SK-N-SH (cell line): ENCODE measurements around the gene NEMF. TPM values are rescaled to one million over a fixed set of nuclear protein-coding genes. Genes with fewer than 3 reads are reported as not detected.
A peak's percentile ranks its signal among the peaks of the same experiment; 100 is the strongest.

ENCODE experiments used
- CTCF ChIA-PET: fragments of 300-600, 350-600 bp; formaldehyde crosslinking; extraction: SDS; loops from one replicate; lab custom pipeline; 2021; lab: Yijun Ruan, JAX
- POLR2A ChIA-PET: fragments of 350-600 bp; sonication (Branson Sonifier 250); formaldehyde crosslinking; extraction: SDS; loops from one replicate; lab custom pipeline; 2020; ENCODE audit warnings: antibody characterized with exemption, inconsistent platforms; lab: Yijun Ruan, JAX
- DNase-seq: peaks from one replicate; pipeline ENCODE4 v3.0.0; 2012
- H2AFZ ChIP-seq: fragments of 200-600 bp; sonication (generic); 2 replicates; pipeline ENCODE4 v1.8.1; 2016; ENCODE audit warnings: antibody characterized with exemption, mild to moderate bottlenecking, low read depth
- H3F3A ChIP-seq: fragments of 200-600 bp; sonication (generic); replicated peaks from 2 replicates; pipeline ENCODE3; 2016; ENCODE audit warnings: antibody characterized with exemption, mild to moderate bottlenecking; ENCODE audit not compliant: insufficient read depth
- H3K27ac ChIP-seq, 2 experiments: fragments of 200-500 bp in 1 of 2; fragments of 200-600 bp in 1 of 2; sonication (Bioruptor generic) in 1 of 2; sonication (generic), shearing (Covaris generic) in 1 of 2; 2 replicates each; pipeline versions ENCODE4 v1.5.1 to v1.6.1; 2014 to 2016; ENCODE audit warnings: low read depth in 2 of 2, inconsistent platforms in 1 of 2, low read length in 1 of 2, mild to moderate bottlenecking in 1 of 2, mixed read lengths in 1 of 2
- H3K27me3 ChIP-seq: fragments of 200-600 bp; sonication (generic), shearing (Covaris generic); 2 replicates; pipeline ENCODE4 v1.6.1; 2016; ENCODE audit warnings: mixed run types; ENCODE audit not compliant: insufficient read depth
- H3K36me3 ChIP-seq, 2 experiments: fragments of 200-500 bp in 1 of 2; fragments of 200-600 bp in 1 of 2; sonication (Bioruptor generic) in 1 of 2; sonication (generic) in 1 of 2; replicated peaks in 1 of 2; 2 replicates each; pipeline versions ENCODE3 to v1.5.1; 2014 to 2016; ENCODE audit warnings: low read length in 1 of 2, mild to moderate bottlenecking in 1 of 2; ENCODE audit not compliant: insufficient read depth in 2 of 2, control insufficient read depth in 1 of 2
- H3K4me1 ChIP-seq, 2 experiments: fragments of 200-500 bp in 1 of 2; fragments of 200-600 bp in 1 of 2; sonication (Bioruptor generic) in 1 of 2; sonication (generic), shearing (Covaris generic) in 1 of 2; 2 replicates each; pipeline versions ENCODE4 v1.5.1 to v1.6.1; 2014 to 2016; ENCODE audit warnings: low read depth in 1 of 2, low read length in 1 of 2, mixed run types in 1 of 2; ENCODE audit not compliant: insufficient read depth in 2 of 2, control insufficient read depth in 1 of 2
- H3K4me2 ChIP-seq: fragments of 200-600 bp; sonication (generic), shearing (Covaris generic); 2 replicates; pipeline ENCODE4 v1.6.1; 2017; ENCODE audit warnings: mixed run types
- H3K4me3 ChIP-seq, 2 experiments: fragments of 200-500 bp in 1 of 2; fragments of 200-600 bp in 1 of 2; sonication (Bioruptor generic) in 1 of 2; sonication (generic), shearing (Covaris generic) in 1 of 2; 2 replicates each; pipeline versions ENCODE4 v1.5.1 to v1.8.1; 2014 to 2016; ENCODE audit warnings: low read depth in 2 of 2, inconsistent platforms in 1 of 2, low read length in 1 of 2, mild to moderate bottlenecking in 1 of 2, mixed read lengths in 1 of 2, moderate library complexity in 1 of 2
- H3K79me2 ChIP-seq: fragments of 200-600 bp; sonication (generic); 2 replicates; pipeline ENCODE4 v1.8.1; 2017; ENCODE audit warnings: mild to moderate bottlenecking; ENCODE audit not compliant: insufficient read depth
- H3K9ac ChIP-seq: fragments of 200-600 bp; sonication (generic); 2 replicates; pipeline ENCODE4 v1.6.1; 2017; ENCODE audit warnings: mixed run types
- H3K9me2 ChIP-seq: fragments of 200-600 bp; sonication (generic); 2 replicates; pipeline ENCODE4 v1.6.1; 2017; ENCODE audit warnings: mixed run types
- H3K9me3 ChIP-seq: fragments of 200-600 bp; sonication (generic); 2 replicates; pipeline ENCODE4 v1.6.1; 2017; ENCODE audit warnings: mixed run types, mild to moderate bottlenecking, moderate library complexity
- H4K20me1 ChIP-seq: fragments of 200-600 bp; sonication (generic); 2 replicates; pipeline ENCODE4 v1.6.1; 2017; ENCODE audit warnings: mild to moderate bottlenecking, mixed run types; ENCODE audit not compliant: insufficient read depth
- CHD2 ChIP-seq: fragments of 150-350 bp; IDR thresholded peaks from 2 replicates; pipeline ENCODE4 v1.6.1; 2018; ENCODE audit warnings: low read length; ENCODE audit not compliant: partially characterized antibody
- ELF1 ChIP-seq: IDR thresholded peaks from 2 replicates; pipeline ENCODE4 v1.4.0; 2012
- EP300 ChIP-seq, 2 experiments: IDR thresholded peaks; 2 replicates each; pipeline versions ENCODE4 v1.4.0 to v1.6.1; 2012; ENCODE audit warnings: borderline replicate concordance in 1 of 2, low read depth in 1 of 2, low read length in 1 of 2
- EZH2phosphoT487 ChIP-seq: fragments of 200-600 bp; sonication (generic); IDR thresholded peaks from 2 replicates; pipeline ENCODE4 v1.6.1; 2017; ENCODE audit warnings: low read depth, mixed run types, mild to moderate bottlenecking, antibody characterized with exemption, moderate library complexity, borderline replicate concordance
- FOSL2 ChIP-seq: IDR thresholded peaks from 2 replicates; pipeline ENCODE4 v1.4.0; 2012; ENCODE audit warnings: low read depth, mild to moderate bottlenecking, moderate library complexity, borderline replicate concordance
- FOXM1 ChIP-seq: IDR thresholded peaks from 2 replicates; pipeline ENCODE4 v1.4.0; 2012; ENCODE audit warnings: low read depth, mild to moderate bottlenecking
- GABPA ChIP-seq: IDR thresholded peaks from 2 replicates; pipeline ENCODE4 v1.4.0; 2012; ENCODE audit warnings: low read depth, mild to moderate bottlenecking
- IRF3 ChIP-seq: fragments of 150-350 bp; IDR thresholded peaks from 2 replicates; pipeline ENCODE4 v1.6.1; 2016; ENCODE audit warnings: mild to moderate bottlenecking, low read depth, low read length
- JUND ChIP-seq: IDR thresholded peaks from 2 replicates; pipeline ENCODE4 v1.4.0; 2012
- MAX ChIP-seq: IDR thresholded peaks from 2 replicates; pipeline ENCODE4 v1.4.0; 2012; ENCODE audit warnings: low read depth
- MEF2A ChIP-seq: IDR thresholded peaks from 2 replicates; pipeline ENCODE4 v1.4.0; 2012; ENCODE audit warnings: low read depth, borderline replicate concordance
- MXI1 ChIP-seq: IDR thresholded peaks from 2 replicates; pipeline ENCODE4 v1.6.1; 2012; ENCODE audit warnings: mild to moderate bottlenecking, low read depth, low read length, improper control_type of control experiment
- NFIC ChIP-seq: IDR thresholded peaks from 2 replicates; pipeline ENCODE4 v1.4.0; 2012; ENCODE audit warnings: borderline replicate concordance
- NRF1 ChIP-seq: IDR thresholded peaks from 2 replicates; pipeline ENCODE4 v1.6.1; 2012; ENCODE audit warnings: low read depth, mild to moderate bottlenecking, low read length
- PBX3 ChIP-seq: IDR thresholded peaks from 2 replicates; pipeline ENCODE4; 2012
- REST ChIP-seq: IDR thresholded peaks from 2 replicates; pipeline ENCODE4 v1.6.1; 2012; ENCODE audit warnings: mild to moderate bottlenecking, low read depth, low read length, moderate library complexity
- RFX5 ChIP-seq: IDR thresholded peaks from 2 replicates; pipeline ENCODE4 v1.6.1; 2012; ENCODE audit warnings: mild to moderate bottlenecking, improper control_type of control experiment, low read length
- SIN3A ChIP-seq: IDR thresholded peaks from 2 replicates; pipeline ENCODE4 v1.6.1; 2012; ENCODE audit warnings: low read depth, mild to moderate bottlenecking, low read length, moderate library complexity, borderline replicate concordance
- SMC3 ChIP-seq: IDR thresholded peaks from 2 replicates; pipeline ENCODE4 v1.6.1; 2012; ENCODE audit warnings: low read depth, low read length, improper control_type of control experiment
- TAF1 ChIP-seq: IDR thresholded peaks from 2 replicates; pipeline ENCODE4 v1.6.1; 2012; ENCODE audit warnings: low read depth, mild to moderate bottlenecking, low read length, moderate library complexity, borderline replicate concordance
- TCF12 ChIP-seq: IDR thresholded peaks from 2 replicates; pipeline ENCODE4 v1.4.0; 2012
- TEAD4 ChIP-seq: IDR thresholded peaks from 2 replicates; pipeline ENCODE4 v1.4.0; 2012; ENCODE audit warnings: mild to moderate bottlenecking, borderline replicate concordance; ENCODE audit not compliant: insufficient read depth
- USF1 ChIP-seq: IDR thresholded peaks from 2 replicates; pipeline ENCODE4 v1.4.0; 2012; ENCODE audit warnings: low read depth, borderline replicate concordance
- USF2 ChIP-seq: fragments of 150-350 bp; IDR thresholded peaks from 2 replicates; pipeline ENCODE4 v1.6.1; 2017; ENCODE audit warnings: antibody characterized with exemption, low read length, low read depth, borderline replicate concordance
- WGBS: methylation state at CpG from one replicate; pipeline ENCODE4 v1.1.6; 2017; ENCODE audit warnings: low lambda C conversion rate; 5-methylcytosine and 5-hydroxymethylcytosine counted together
- polyA plus RNA-seq, 3 experiments: library from polyadenylated mRNA; depleted of rRNA; stranded (reverse); fragments of >200 nt; gene quantifications; 2 replicates each; pipeline ENCODE4 v1.2.3, GENCODE V29; 2012

The NEMF gene
- polyA plus RNA-seq, 1 of the 3 experiments (the other 2 are of a cell fraction), result 14.0 TPM

DNA sequence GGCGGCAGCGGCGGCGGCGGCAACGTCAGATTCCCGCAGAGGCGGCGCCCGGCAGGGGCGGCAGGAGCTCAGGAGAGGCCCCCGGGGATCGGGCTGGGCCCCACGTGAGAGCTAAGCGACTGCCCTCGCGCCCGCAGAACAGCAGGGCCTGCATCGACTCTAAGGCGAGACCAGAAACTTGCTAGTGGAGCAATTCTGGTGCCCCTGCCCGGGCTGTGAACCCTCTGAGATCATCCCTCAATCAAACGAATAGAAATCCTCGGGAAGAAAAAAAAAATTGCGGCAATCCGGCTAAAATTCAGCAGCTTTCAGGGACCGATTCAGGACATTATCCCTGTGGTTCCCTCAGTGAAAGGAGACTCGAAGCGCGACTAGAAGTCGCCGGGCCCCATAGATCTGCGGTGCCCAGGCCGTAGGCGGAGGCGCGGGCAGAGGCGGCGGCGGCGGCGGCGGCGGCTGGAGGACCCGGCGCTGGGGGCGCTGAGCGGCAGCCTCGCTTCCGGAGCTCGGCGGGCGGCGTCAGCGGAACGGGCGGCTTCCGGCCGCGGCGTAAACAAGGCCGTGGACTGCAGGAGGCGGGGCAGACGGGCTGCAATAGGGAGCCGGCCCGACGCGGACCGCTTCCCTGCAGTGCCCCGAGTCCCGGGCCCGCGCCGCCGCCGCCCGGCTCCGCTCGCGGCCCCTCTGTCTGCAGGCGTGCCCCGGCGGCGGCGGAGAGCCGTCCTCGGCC lies 84.9 kb downstream of the NEMF start, which contains the start of gene KLHDC2:
Gene KLHDC2, plus strand, starts transcription at position 583 of the 730 bp plus-strand sequence. CDS start 316 bp downstream, outside the sequence.
- ChIA-PET CTCF (interaction anchor here (0.7 to 2.6 kb wide), 18 partner anchors 8 to 305 kb away, joined by 3 to 17 read pairs (median 4); partner anchors contain the start of genes DNAAF2, KLHDC1, NEMF and POLE2), POLR2A (interaction anchor here (0.6 to 2.1 kb wide), 12 partner anchors 9 to 1475 kb away, joined by 3 to 27 read pairs (median 4); partner anchors contain the start of genes DNAAF2, KLHDC1, LRR1 and MGAT2)
- WGBS, result 1% methylated on average over 28 of the region's 86 CpGs
- TF ChIP-seq CHD2, result peak; percentile 18
- peak; percentile 72 for TF ChIP-seq TAF1
- TF ChIP-seq USF1, result peak; percentile 45; the same call in 1 of the 2 replicates
- peak; percentile 18; the same call in 1 of the 2 replicates for TF ChIP-seq RFX5
- TF ChIP-seq ELF1, result peak; percentile 40
- TF ChIP-seq NFIC, result no peak
- TF ChIP-seq JUND, result no peak
- TF ChIP-seq SIN3A, result peak; percentile 81; the same call in 1 of the 2 replicates
- TF ChIP-seq MAX, result peak; percentile 70
- no peak for TF ChIP-seq TEAD4
- TF ChIP-seq PBX3, result 0 out of 2 replicates have a peak, but pooled peaks have one; percentile 7
- TF ChIP-seq MXI1, result peak; percentile 61; the same call in 1 of the 2 replicates
- TF ChIP-seq SMC3, result no peak
- peak; percentile 8; the same call in 1 of the 2 replicates for TF ChIP-seq TCF12
- TF ChIP-seq MEF2A, result no peak
- peak; percentile 12; the same call in 1 of the 2 replicates for TF ChIP-seq REST
- TF ChIP-seq NRF1, result no peak
- TF ChIP-seq FOXM1, result 0 out of 2 replicates have a peak, but pooled peaks have one; percentile 46
- TF ChIP-seq GABPA, result peak; percentile 84
- peak; percentile 11 to 70; a peak in 2 of 4 replicates for TF ChIP-seq EP300 (IDR thresholded peaks at IDR 0.05; ENCODE audit: borderline replicate concordance in 1 of 2, low read depth in 1 of 2, low read length in 1 of 2)
- TF ChIP-seq USF2, result no peak
- TF ChIP-seq IRF3, result no peak
- no peak for TF ChIP-seq FOSL2
- no peak for TF ChIP-seq EZH2phosphoT487

More for the DNA sequence above, 84.9 kb downstream of the NEMF start, which contains the start of gene KLHDC2:
- Histone ChIP-seq H3K27ac (peak within 1 kb of the TSS; percentile 96), H3K4me2 (peak within 1 kb of the TSS; percentile 96), H3K36me3 (peaks cover 5 to 14% of the 10 kb centered on the region in 2 experiments), H3K9me2 (no peaks in the 10 kb centered on the region; the same call in 1 of the 2 replicates), H3K79me2 (peaks cover 43% of the 10 kb centered on the region), H3K27me3 (no peaks in the 10 kb centered on the region), H3K9me3 (no peaks in the 10 kb centered on the region), H2AFZ (peak within 1 kb of the TSS; percentile 97), H3K9ac (peak within 1 kb of the TSS; percentile 100), H3F3A (peaks cover 18% of the 10 kb centered on the region), H3K4me3 (peak within 1 kb of the TSS; percentile 85 to 97), H4K20me1 (no peaks in the 10 kb centered on the region; the same call in 1 of the 2 replicates), H3K4me1 (peaks cover 13 to 16% of the 10 kb centered on the region in 2 experiments; a peak in 3 of 4 replicates)
- peak; percentile 92 for DNase-seq
